Measurements from ENCODE around the gene PIGK.
A peak's percentile ranks its signal among the peaks of the same experiment; 100 is the strongest.

The PIGK gene

GRCh38 chr1:77096496-77097255, 122.6 kb downstream of the PIGK start:
- Histone ChIP-seq H3K4me1 (ENCODE audit: control insufficient read depth, insufficient read depth, low read length) (no peaks in the 10 kb centered on the region), H3K36me3 (ENCODE audit: control insufficient read depth, insufficient read depth, low read length, severe bottlenecking) (no peaks in the 10 kb centered on the region), H3K27me3 (replicated peaks; ENCODE audit: control insufficient read depth, insufficient read depth, low read length) (no peaks in the 10 kb centered on the region), H3K9me3 (ENCODE audit: control insufficient read depth, low read length) (no peaks in the 10 kb centered on the region), H3K9ac (ENCODE audit: low read length) (no peak overlapping the region), H3K4me3 (ENCODE audit: low read length) (no peak overlapping the region)
- no peak for DNase-seq (ENCODE audit: low read depth)

- H3K36me3 ChIP-seq (ENCODE audit: control insufficient read depth, insufficient read depth, low read length, severe bottlenecking): no peaks in the 10 kb centered on the region
- no peak for DNase-seq (ENCODE audit: low read depth)
- no peak overlapping the region for H3K4me3 ChIP-seq (ENCODE audit: low read length)
- no peaks in the 10 kb centered on the region for H3K4me1 ChIP-seq (ENCODE audit: control insufficient read depth, insufficient read depth, low read length)
- H3K9ac ChIP-seq (ENCODE audit: low read length): no peak overlapping the region
- no peaks in the 10 kb centered on the region for H3K9me3 ChIP-seq (ENCODE audit: control insufficient read depth, low read length)
- H3K27me3 ChIP-seq (replicated peaks; ENCODE audit: control insufficient read depth, insufficient read depth, low read length): no peaks in the 10 kb centered on the region
These were observed 124.0 kb downstream of the PIGK start for GRCh38 chr1:77095236-77095635.

- H3K27me3 ChIP-seq (replicated peaks; ENCODE audit: control insufficient read depth, insufficient read depth, low read length): no peaks in the 10 kb centered on the region
- H3K9me3 ChIP-seq (ENCODE audit: control insufficient read depth, low read length): no peaks in the 10 kb centered on the region
- H3K36me3 ChIP-seq (ENCODE audit: control insufficient read depth, insufficient read depth, low read length, severe bottlenecking): no peaks in the 10 kb centered on the region
- DNase-seq (ENCODE audit: low read depth): no peak
- H3K9ac ChIP-seq (ENCODE audit: low read length): no peak overlapping the region
- no peaks in the 10 kb centered on the region for H3K4me1 ChIP-seq (ENCODE audit: control insufficient read depth, insufficient read depth, low read length)
- no peak overlapping the region for H3K4me3 ChIP-seq (ENCODE audit: low read length)
These were observed 129.5 kb downstream of the PIGK start for GRCh38 chr1:77089756-77090155.

- Histone ChIP-seq H3K9ac (ENCODE audit: low read length) (no peak overlapping the region), H3K4me3 (ENCODE audit: low read length) (no peak overlapping the region), H3K27me3 (replicated peaks; ENCODE audit: control insufficient read depth, insufficient read depth, low read length) (no peaks in the 10 kb centered on the region), H3K9me3 (ENCODE audit: control insufficient read depth, low read length) (no peaks in the 10 kb centered on the region), H3K36me3 (ENCODE audit: control insufficient read depth, insufficient read depth, low read length, severe bottlenecking) (no peaks in the 10 kb centered on the region), H3K4me1 (ENCODE audit: control insufficient read depth, insufficient read depth, low read length) (no peaks in the 10 kb centered on the region)
- no peak for DNase-seq (ENCODE audit: low read depth)
These were observed 134.1 kb downstream of the PIGK start for GRCh38 chr1:77085109-77085508.

GRCh38 chr1:77084457-77084856, 134.8 kb downstream of the PIGK start:
- H3K4me3 ChIP-seq (ENCODE audit: low read length): no peak overlapping the region
- H3K9ac ChIP-seq (ENCODE audit: low read length): no peak overlapping the region
- H3K27me3 ChIP-seq (replicated peaks; ENCODE audit: control insufficient read depth, insufficient read depth, low read length): no peaks in the 10 kb centered on the region
- H3K9me3 ChIP-seq (ENCODE audit: control insufficient read depth, low read length): no peaks in the 10 kb centered on the region
- no peaks in the 10 kb centered on the region for H3K4me1 ChIP-seq (ENCODE audit: control insufficient read depth, insufficient read depth, low read length)
- DNase-seq (ENCODE audit: low read depth): no peak
- no peaks in the 10 kb centered on the region for H3K36me3 ChIP-seq (ENCODE audit: control insufficient read depth, insufficient read depth, low read length, severe bottlenecking)

- H3K36me3 ChIP-seq (ENCODE audit: control insufficient read depth, insufficient read depth, low read length, severe bottlenecking): no peaks in the 10 kb centered on the region
- no peak for DNase-seq (ENCODE audit: low read depth)
- H3K9me3 ChIP-seq (ENCODE audit: control insufficient read depth, low read length): no peaks in the 10 kb centered on the region
- no peak overlapping the region for H3K4me3 ChIP-seq (ENCODE audit: low read length)
- H3K4me1 ChIP-seq (ENCODE audit: control insufficient read depth, insufficient read depth, low read length): no peaks in the 10 kb centered on the region
- H3K27me3 ChIP-seq (replicated peaks; ENCODE audit: control insufficient read depth, insufficient read depth, low read length): no peaks in the 10 kb centered on the region
- H3K9ac ChIP-seq (ENCODE audit: low read length): no peak overlapping the region
These were observed 137.4 kb downstream of the PIGK start for GRCh38 chr1:77081834-77082233.

- Histone ChIP-seq H3K9me3 (ENCODE audit: control insufficient read depth, low read length) (no peaks in the 10 kb centered on the region), H3K4me3 (ENCODE audit: low read length) (no peak overlapping the region), H3K9ac (ENCODE audit: low read length) (no peak overlapping the region), H3K27me3 (replicated peaks; ENCODE audit: control insufficient read depth, insufficient read depth, low read length) (no peaks in the 10 kb centered on the region), H3K4me1 (ENCODE audit: control insufficient read depth, insufficient read depth, low read length) (no peaks in the 10 kb centered on the region), H3K36me3 (ENCODE audit: control insufficient read depth, insufficient read depth, low read length, severe bottlenecking) (no peaks in the 10 kb centered on the region)
- DNase-seq (ENCODE audit: low read depth): no peak
These were observed 142.5 kb downstream of the PIGK start for GRCh38 chr1:77076759-77077158.

- no peaks in the 10 kb centered on the region for H3K9me3 ChIP-seq (ENCODE audit: control insufficient read depth, low read length)
- H3K4me3 ChIP-seq (ENCODE audit: low read length): no peak overlapping the region
- H3K27me3 ChIP-seq (replicated peaks; ENCODE audit: control insufficient read depth, insufficient read depth, low read length): no peaks in the 10 kb centered on the region
- no peak overlapping the region for H3K9ac ChIP-seq (ENCODE audit: low read length)
- DNase-seq (ENCODE audit: low read depth): no peak
- no peaks in the 10 kb centered on the region for H3K36me3 ChIP-seq (ENCODE audit: control insufficient read depth, insufficient read depth, low read length, severe bottlenecking)
- H3K4me1 ChIP-seq (ENCODE audit: control insufficient read depth, insufficient read depth, low read length): no peaks in the 10 kb centered on the region
These were observed 151.2 kb downstream of the PIGK start for GRCh38 chr1:77068013-77068412.

- no peaks in the 10 kb centered on the region for H3K36me3 ChIP-seq (ENCODE audit: control insufficient read depth, insufficient read depth, low read length, severe bottlenecking)
- H3K9me3 ChIP-seq (ENCODE audit: control insufficient read depth, low read length): no peaks in the 10 kb centered on the region
- no peaks in the 10 kb centered on the region for H3K27me3 ChIP-seq (replicated peaks; ENCODE audit: control insufficient read depth, insufficient read depth, low read length)
- H3K4me1 ChIP-seq (ENCODE audit: control insufficient read depth, insufficient read depth, low read length): no peaks in the 10 kb centered on the region
- no peak overlapping the region for H3K4me3 ChIP-seq (ENCODE audit: low read length)
- DNase-seq (ENCODE audit: low read depth): no peak
- no peak overlapping the region for H3K9ac ChIP-seq (ENCODE audit: low read length)
These were observed 153.4 kb downstream of the PIGK start for GRCh38 chr1:77065693-77066342.

- Histone ChIP-seq H3K36me3 (ENCODE audit: control insufficient read depth, insufficient read depth, low read length, severe bottlenecking) (no peaks in the 10 kb centered on the region), H3K27me3 (replicated peaks; ENCODE audit: control insufficient read depth, insufficient read depth, low read length) (no peaks in the 10 kb centered on the region), H3K9ac (ENCODE audit: low read length) (no peak overlapping the region), H3K9me3 (ENCODE audit: control insufficient read depth, low read length) (no peaks in the 10 kb centered on the region), H3K4me3 (ENCODE audit: low read length) (no peak overlapping the region), H3K4me1 (ENCODE audit: control insufficient read depth, insufficient read depth, low read length) (no peaks in the 10 kb centered on the region)
- DNase-seq (ENCODE audit: low read depth): no peak
These were observed 155.0 kb downstream of the PIGK start for GRCh38 chr1:77064246-77064645.

- Histone ChIP-seq H3K27me3 (replicated peaks; ENCODE audit: control insufficient read depth, insufficient read depth, low read length) (no peaks in the 10 kb centered on the region), H3K4me1 (ENCODE audit: control insufficient read depth, insufficient read depth, low read length) (no peaks in the 10 kb centered on the region), H3K9me3 (ENCODE audit: control insufficient read depth, low read length) (no peaks in the 10 kb centered on the region), H3K4me3 (ENCODE audit: low read length) (no peak overlapping the region), H3K9ac (ENCODE audit: low read length) (no peak overlapping the region), H3K36me3 (ENCODE audit: control insufficient read depth, insufficient read depth, low read length, severe bottlenecking) (no peaks in the 10 kb centered on the region)
- peak; percentile 6 for DNase-seq (ENCODE audit: low read depth)
These were observed 156.1 kb downstream of the PIGK start for GRCh38 chr1:77063118-77063517.
